Activated naive CD8-positive, alpha-beta T cell treated with anti-CD3 and anti-CD28 coated beads, Interleukin-2, amount 10 ng/mL, durations not matched to agents 7 days and 5 days (primary cell): ENCODE data around the gene CAV2. TPM values are rescaled to one million over a fixed set of nuclear protein-coding genes. Genes with fewer than 3 reads are reported as not detected.

Experiments
- ATAC-seq: fragments of 150-1000 bp; cut with Tn5 transposase; one replicate; pipeline ENCODE4 v1.10.0; 2021; ENCODE audit warnings: low read depth, moderate library complexity
- POLR2A ChIA-PET: fragments of 350-600 bp; sonication (Branson Sonifier 250); formaldehyde crosslinking; loops from one replicate; lab custom pipeline; 2021; ENCODE audit warnings: antibody characterized with exemption; lab: Charles Lee
- DNase-seq: peaks from one replicate; pipeline ENCODE4 v3.0.0; 2021
- H3K27ac Mint-ChIP-seq: one replicate; pipeline ENCODE4 v1.8.0; 2022; ENCODE audit warnings: mild to moderate bottlenecking, mixed read lengths
- H3K27me3 Mint-ChIP-seq: one replicate; pipeline ENCODE4 v1.8.0; 2022; ENCODE audit warnings: mild to moderate bottlenecking, moderate library complexity, mixed read lengths
- H3K36me3 Mint-ChIP-seq: one replicate; pipeline ENCODE4 v1.8.0; 2021; ENCODE audit warnings: mild to moderate bottlenecking, mixed read lengths
- H3K4me1 Mint-ChIP-seq: one replicate; pipeline ENCODE4 v1.8.0; 2021; ENCODE audit warnings: mixed read lengths
- H3K4me3 Mint-ChIP-seq: one replicate; pipeline ENCODE4 v1.8.0; 2022; ENCODE audit warnings: mild to moderate bottlenecking, moderate library complexity, mixed read lengths
- H3K9me3 Mint-ChIP-seq: one replicate; pipeline ENCODE4 v1.8.0; 2021; ENCODE audit warnings: mixed read lengths
- total RNA-seq, 2 experiments: library from RNA; stranded (reverse); gene quantifications; one replicate each; pipeline ENCODE4 v1.2.3, GENCODE V29; 2021

CAV2 gene
- total RNA-seq, 2 experiments from 2014 or later = not detected

DNA sequence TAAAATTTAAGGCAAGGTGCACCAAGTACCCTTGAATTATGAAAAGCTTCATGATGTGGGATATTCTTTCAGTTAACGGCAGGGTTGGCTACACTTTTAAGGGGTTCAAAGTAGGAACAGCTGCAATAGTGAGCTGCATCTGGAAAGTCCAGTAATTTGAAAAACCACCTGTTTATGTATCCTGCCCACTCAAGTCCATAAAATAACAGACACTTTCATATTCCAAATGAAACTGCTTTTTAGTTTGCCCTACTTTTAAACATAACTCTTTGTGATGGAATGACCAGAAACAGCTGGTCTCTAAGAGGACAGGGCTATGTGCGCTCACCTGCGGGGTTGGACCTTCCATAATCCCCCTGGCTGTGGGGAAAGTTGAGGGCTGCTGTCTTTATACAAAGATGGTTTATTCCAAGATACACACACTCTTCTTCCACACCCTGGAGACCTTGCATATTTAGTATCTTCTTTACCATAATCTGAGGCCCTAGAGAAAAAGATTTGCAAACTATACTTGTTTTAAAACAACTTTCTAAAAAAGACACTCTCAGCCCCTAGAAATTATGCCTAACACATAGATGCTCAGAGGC is 32.7 kb downstream of the CAV2 start:
- Mint-ChIP-seq H3K4me1 (no peaks in the 10 kb centered on the region), H3K36me3 (no peaks in the 10 kb centered on the region), H3K4me3 (no peak overlapping the region), H3K27me3 (peaks cover 31% of the 10 kb centered on the region), H3K27ac (no peak overlapping the region), H3K9me3 (no peaks in the 10 kb centered on the region)
- POLR2A ChIA-PET = no interaction called here
- ATAC-seq (no peak), DNase-seq (no peak)

- H3K27ac Mint-ChIP-seq = no peak overlapping the region
- DNase-seq (no peak), ATAC-seq (no peak)
- POLR2A ChIA-PET = no interaction called here
- H3K36me3 Mint-ChIP-seq = no peaks in the 10 kb centered on the region
- peaks cover 6% of the 10 kb centered on the region for H3K9me3 Mint-ChIP-seq
- peaks cover 17% of the 10 kb centered on the region for H3K27me3 Mint-ChIP-seq
- no peaks in the 10 kb centered on the region for H3K4me1 Mint-ChIP-seq
- no peak overlapping the region for H3K4me3 Mint-ChIP-seq
Observed at GRCh38 chr7:116534790-116535189, 35.3 kb downstream of the CAV2 start.

DNA sequence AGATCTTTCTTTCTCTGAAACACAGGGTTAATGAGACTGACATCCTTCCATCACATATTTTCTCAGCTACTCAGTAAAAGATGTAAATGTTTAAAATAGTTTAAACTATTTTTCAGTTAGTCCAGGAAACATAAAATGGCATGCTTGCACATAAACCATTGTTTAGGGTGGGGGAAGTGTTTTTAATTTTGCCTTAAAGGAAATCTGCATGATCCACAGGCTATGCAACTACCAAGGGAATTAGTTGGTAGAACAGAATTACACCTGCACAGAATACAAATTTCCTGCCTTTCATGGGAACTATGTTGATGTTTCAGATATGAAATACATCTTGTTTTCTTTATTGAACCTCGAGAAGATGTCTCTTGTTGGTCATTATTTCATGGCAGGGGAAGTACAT is 35.9 kb downstream of the CAV2 start:
- no peak overlapping the region for H3K4me3 Mint-ChIP-seq
- H3K27me3 Mint-ChIP-seq = peaks cover 14% of the 10 kb centered on the region
- H3K36me3 Mint-ChIP-seq = no peaks in the 10 kb centered on the region
- no peaks in the 10 kb centered on the region for H3K4me1 Mint-ChIP-seq
- ATAC-seq = no peak
- POLR2A ChIA-PET = no interaction called here
- H3K9me3 Mint-ChIP-seq = peaks cover 6% of the 10 kb centered on the region
- H3K27ac Mint-ChIP-seq = no peak overlapping the region
- no peak for DNase-seq

DNA sequence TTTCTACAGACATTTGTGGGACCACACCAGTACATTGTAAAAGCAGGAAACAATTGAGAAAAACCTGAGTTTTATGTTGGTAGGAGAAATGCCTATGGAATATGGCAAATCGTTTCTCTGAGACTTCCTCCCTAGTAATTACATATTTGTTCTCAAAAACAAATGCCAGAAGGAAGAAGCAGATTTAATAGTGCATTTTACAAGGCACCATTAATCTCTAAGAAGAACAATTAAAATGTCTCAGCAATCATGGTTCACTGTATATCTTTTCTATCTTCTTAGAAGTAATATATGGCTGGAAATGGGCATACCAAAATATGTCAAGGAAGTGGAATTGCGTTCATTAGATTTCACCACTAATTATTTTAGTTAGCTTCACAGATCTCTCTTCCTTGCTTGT is 38.6 kb downstream of the CAV2 start:
- Mint-ChIP-seq H3K4me1 (no peaks in the 10 kb centered on the region), H3K4me3 (no peak overlapping the region), H3K9me3 (peaks cover 6% of the 10 kb centered on the region), H3K27me3 (peaks cover 7% of the 10 kb centered on the region), H3K27ac (no peak overlapping the region), H3K36me3 (no peaks in the 10 kb centered on the region)
- ATAC-seq (no peak), DNase-seq (no peak)
- POLR2A ChIA-PET = no interaction called here

DNA sequence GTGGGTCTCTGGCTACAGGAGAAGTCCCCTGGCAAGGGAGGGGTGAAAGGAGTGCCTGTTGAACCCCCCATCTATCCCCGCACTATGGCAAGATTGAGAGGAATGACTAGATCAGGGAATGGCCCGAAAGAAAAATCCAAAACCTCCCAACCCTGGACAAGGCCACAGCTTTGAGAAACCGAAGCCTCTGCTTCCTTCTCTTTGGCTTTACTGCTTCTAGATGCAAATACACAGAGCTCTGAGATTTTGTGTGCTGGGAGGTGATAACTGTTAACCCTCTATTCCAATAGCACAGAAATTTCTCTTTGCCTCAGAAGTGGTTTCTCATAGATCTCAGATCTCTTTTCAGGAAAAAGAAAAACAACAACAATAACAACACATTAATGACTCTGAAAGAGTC is 40.3 kb downstream of the CAV2 start:
- Mint-ChIP-seq H3K36me3 (no peaks in the 10 kb centered on the region), H3K27me3 (peaks cover 17% of the 10 kb centered on the region), H3K9me3 (peaks cover 6% of the 10 kb centered on the region), H3K4me3 (no peak overlapping the region), H3K27ac (no peak overlapping the region), H3K4me1 (no peaks in the 10 kb centered on the region)
- no peak for DNase-seq
- ATAC-seq = no peak
- POLR2A ChIA-PET = no interaction called here

- Mint-ChIP-seq H3K27me3 (peaks cover 17% of the 10 kb centered on the region), H3K4me3 (no peak overlapping the region), H3K27ac (no peak overlapping the region), H3K9me3 (peaks cover 6% of the 10 kb centered on the region), H3K4me1 (no peaks in the 10 kb centered on the region), H3K36me3 (no peaks in the 10 kb centered on the region)
- DNase-seq (no peak), ATAC-seq (no peak)
- POLR2A ChIA-PET = no interaction called here
Observed at GRCh38 chr7:116540743-116541142, 41.2 kb downstream of the CAV2 start.

DNA sequence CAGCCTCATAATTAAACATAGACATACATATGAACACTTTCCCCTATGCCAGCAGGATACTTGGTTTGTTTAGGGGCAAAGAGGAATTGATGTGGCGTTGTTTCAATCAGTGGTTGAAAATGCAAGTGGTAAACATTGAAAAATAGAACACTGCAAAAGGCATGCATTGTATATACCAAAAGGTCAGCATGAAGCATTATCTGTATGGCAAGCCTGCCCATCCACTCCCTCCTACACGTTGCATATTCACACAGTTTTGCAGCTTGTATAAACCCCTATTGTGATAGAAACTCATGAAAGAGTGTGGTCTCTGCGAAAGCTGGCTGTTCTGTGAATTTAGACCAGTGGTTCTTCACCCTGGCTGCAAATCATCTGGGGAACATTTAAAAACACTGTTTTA is 42.4 kb downstream of the CAV2 start:
- no peak overlapping the region for H3K4me3 Mint-ChIP-seq
- no peaks in the 10 kb centered on the region for H3K36me3 Mint-ChIP-seq
- H3K27ac Mint-ChIP-seq = no peak overlapping the region
- peaks cover 6% of the 10 kb centered on the region for H3K9me3 Mint-ChIP-seq
- no peaks in the 10 kb centered on the region for H3K4me1 Mint-ChIP-seq
- POLR2A ChIA-PET = no interaction called here
- DNase-seq = no peak
- ATAC-seq = no peak
- H3K27me3 Mint-ChIP-seq = peaks cover 17% of the 10 kb centered on the region

GRCh38 chr7:116542618-116543017 is 43.1 kb downstream of the CAV2 start:
- Mint-ChIP-seq H3K4me3 (no peak overlapping the region), H3K36me3 (no peaks in the 10 kb centered on the region), H3K27ac (no peak overlapping the region), H3K4me1 (no peaks in the 10 kb centered on the region), H3K27me3 (peaks cover 17% of the 10 kb centered on the region), H3K9me3 (peaks cover 5% of the 10 kb centered on the region)
- POLR2A ChIA-PET = no interaction called here
- DNase-seq (no peak), ATAC-seq (no peak)

GRCh38 chr7:116543664-116544063 is 44.1 kb downstream of the CAV2 start:
- ATAC-seq (no peak), DNase-seq (no peak)
- no peaks in the 10 kb centered on the region for H3K36me3 Mint-ChIP-seq
- H3K27me3 Mint-ChIP-seq = peaks cover 15% of the 10 kb centered on the region
- H3K9me3 Mint-ChIP-seq = peaks cover 3% of the 10 kb centered on the region
- no peak overlapping the region for H3K27ac Mint-ChIP-seq
- no peak overlapping the region for H3K4me3 Mint-ChIP-seq
- no peaks in the 10 kb centered on the region for H3K4me1 Mint-ChIP-seq
- POLR2A ChIA-PET = no interaction called here

DNA sequence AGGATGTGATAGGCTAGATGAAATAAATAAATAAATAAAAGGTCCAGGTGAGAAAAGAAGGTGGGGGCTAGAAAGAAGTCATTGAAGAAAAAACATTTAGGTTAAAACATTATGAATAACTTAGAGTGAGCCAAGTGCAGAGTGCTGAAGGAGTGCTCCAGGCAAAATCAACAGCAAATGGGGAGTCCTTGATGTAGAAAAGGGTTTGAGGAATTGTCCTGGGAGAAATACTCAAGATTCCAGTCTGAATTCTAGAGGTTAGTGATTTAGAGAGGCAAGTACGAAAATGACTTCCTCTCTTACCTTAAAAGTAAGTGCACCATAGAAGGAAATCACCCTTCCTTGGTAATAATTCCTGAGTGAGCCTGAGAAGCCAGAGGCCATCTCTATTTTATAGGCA is 44.9 kb downstream of the CAV2 start:
- Mint-ChIP-seq H3K4me3 (no peak overlapping the region), H3K27ac (no peak overlapping the region), H3K4me1 (no peaks in the 10 kb centered on the region), H3K36me3 (no peaks in the 10 kb centered on the region), H3K27me3 (peaks cover 10% of the 10 kb centered on the region), H3K9me3 (no peaks in the 10 kb centered on the region)
- ATAC-seq (no peak), DNase-seq (no peak)
- POLR2A ChIA-PET = no interaction called here

GRCh38 chr7:116545411-116545993 is 46.0 kb downstream of the CAV2 start:
- Mint-ChIP-seq H3K4me3 (no peak overlapping the region), H3K4me1 (no peaks in the 10 kb centered on the region), H3K27me3 (peaks cover 15% of the 10 kb centered on the region), H3K27ac (no peak overlapping the region), H3K9me3 (no peaks in the 10 kb centered on the region), H3K36me3 (no peaks in the 10 kb centered on the region)
- ATAC-seq (no peak), DNase-seq (no peak)
- POLR2A ChIA-PET = no interaction called here

- no peaks in the 10 kb centered on the region for H3K4me1 Mint-ChIP-seq
- DNase-seq (no peak), ATAC-seq (no peak)
- POLR2A ChIA-PET = no interaction called here
- no peak overlapping the region for H3K4me3 Mint-ChIP-seq
- H3K36me3 Mint-ChIP-seq = no peaks in the 10 kb centered on the region
- H3K9me3 Mint-ChIP-seq = no peaks in the 10 kb centered on the region
- peaks cover 15% of the 10 kb centered on the region for H3K27me3 Mint-ChIP-seq
- no peak overlapping the region for H3K27ac Mint-ChIP-seq
Observed at GRCh38 chr7:116546054-116546453, 46.5 kb downstream of the CAV2 start.

GRCh38 chr7:116546916-116547315 is 47.4 kb downstream of the CAV2 start:
- POLR2A ChIA-PET = no interaction called here
- Mint-ChIP-seq H3K27me3 (peaks cover 15% of the 10 kb centered on the region), H3K36me3 (no peaks in the 10 kb centered on the region), H3K4me3 (no peak overlapping the region), H3K9me3 (no peaks in the 10 kb centered on the region), H3K27ac (no peak overlapping the region), H3K4me1 (no peaks in the 10 kb centered on the region)
- DNase-seq (no peak), ATAC-seq (no peak)

- H3K27me3 Mint-ChIP-seq = peaks cover 15% of the 10 kb centered on the region
- DNase-seq = no peak
- POLR2A ChIA-PET = no interaction called here
- H3K4me1 Mint-ChIP-seq = no peaks in the 10 kb centered on the region
- H3K27ac Mint-ChIP-seq = no peak overlapping the region
- H3K9me3 Mint-ChIP-seq = no peaks in the 10 kb centered on the region
- no peak for ATAC-seq
- H3K36me3 Mint-ChIP-seq = no peaks in the 10 kb centered on the region
- no peak overlapping the region for H3K4me3 Mint-ChIP-seq
Observed at GRCh38 chr7:116547347-116547746, 47.8 kb downstream of the CAV2 start.
